A172 (cell line): ENCODE results near the gene SNHG17. TPM values are rescaled to one million over a fixed set of nuclear protein-coding genes. Genes with fewer than 3 reads are reported as not detected.

Experiments
- DNase-seq: peaks from one replicate; pipeline ENCODE4 v3.0.0-alpha.2; 2015; ENCODE audit warnings: low spot score
- total RNA-seq: library from RNA; depleted of rRNA; stranded (reverse); fragments of >200 nt; shearing (Covaris generic); gene quantifications from 2 replicates; pipeline ENCODE4 v1.2.3, GENCODE V29; 2014; rRNA removed

Gene SNHG17
- total RNA-seq, 1 experiment from 2014 or later = 8.5 TPM

- no peak for DNase-seq
Measured at GRCh38 chr20:38373898-38374297, 61.2 kb downstream of the SNHG17 start.

- DNase-seq = no peak
Measured at GRCh38 chr20:38373231-38373867, 61.8 kb downstream of the SNHG17 start.

GRCh38 chr20:38372806-38373205, 62.3 kb downstream of the SNHG17 start:
- DNase-seq = no peak

Other genes with a start within 250 kb of the SNHG17 start
- 0.57 and 0.69 TPM in 2 replicates for gene KIAA1755, start 174.6 kb downstream of the SNHG17 start, total RNA-seq
- not detected in 2 replicates for gene BPI, start 131.2 kb downstream of the SNHG17 start, total RNA-seq
- gene LBP, start 88.8 kb downstream of the SNHG17 start, total RNA-seq = 0.55 TPM in 1 of 2 replicates, not detected in the other
- gene RALGAPB, start 37.5 kb upstream of the SNHG17 start, total RNA-seq = 20.0 and 20.8 TPM in 2 replicates
- not detected in 2 replicates for gene ADIG, start 145.9 kb upstream of the SNHG17 start, total RNA-seq
- not detected in 2 replicates for gene ARHGAP40, start 166.5 kb upstream of the SNHG17 start, total RNA-seq